ENCODE measurements around the gene ARHGEF16.

The ARHGEF16 gene

DNA sequence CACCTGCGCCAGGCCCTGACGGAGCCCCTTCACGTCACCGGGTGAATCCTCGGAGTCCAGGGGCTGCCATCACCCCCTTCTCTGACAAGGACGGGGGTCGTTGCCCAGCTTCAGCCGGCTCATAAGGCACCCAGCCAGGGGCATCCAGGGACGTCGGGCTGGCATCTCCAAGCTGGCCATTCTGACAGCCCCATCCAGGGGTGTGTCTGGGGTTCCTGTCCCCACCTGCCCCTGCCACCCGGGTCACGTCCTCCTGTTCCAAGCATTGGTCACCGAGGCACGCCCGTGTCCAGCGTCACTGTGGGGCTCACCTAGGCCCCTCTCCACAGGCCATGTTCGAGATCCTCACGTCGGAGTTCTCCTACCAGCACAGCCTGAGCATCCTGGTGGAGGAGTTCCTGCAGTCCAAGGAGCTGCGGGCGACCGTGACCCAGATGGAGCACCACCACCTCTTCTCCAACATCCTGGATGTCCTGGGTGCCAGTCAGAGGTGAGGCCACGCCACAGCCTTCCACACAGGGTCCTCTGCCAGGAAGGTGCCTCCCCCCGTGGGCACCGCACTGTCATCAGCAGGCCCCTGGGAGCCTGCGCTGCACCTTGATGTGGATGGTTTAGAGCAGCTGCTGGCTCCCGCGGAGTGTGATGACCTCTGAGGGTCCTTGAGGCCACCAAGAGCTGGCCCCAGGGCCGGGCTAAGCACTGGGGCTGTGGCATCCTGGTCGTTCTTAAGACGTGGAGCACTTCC is 14.8 kb downstream of the ARHGEF16 start:
- DNase-seq = no peak

DNA sequence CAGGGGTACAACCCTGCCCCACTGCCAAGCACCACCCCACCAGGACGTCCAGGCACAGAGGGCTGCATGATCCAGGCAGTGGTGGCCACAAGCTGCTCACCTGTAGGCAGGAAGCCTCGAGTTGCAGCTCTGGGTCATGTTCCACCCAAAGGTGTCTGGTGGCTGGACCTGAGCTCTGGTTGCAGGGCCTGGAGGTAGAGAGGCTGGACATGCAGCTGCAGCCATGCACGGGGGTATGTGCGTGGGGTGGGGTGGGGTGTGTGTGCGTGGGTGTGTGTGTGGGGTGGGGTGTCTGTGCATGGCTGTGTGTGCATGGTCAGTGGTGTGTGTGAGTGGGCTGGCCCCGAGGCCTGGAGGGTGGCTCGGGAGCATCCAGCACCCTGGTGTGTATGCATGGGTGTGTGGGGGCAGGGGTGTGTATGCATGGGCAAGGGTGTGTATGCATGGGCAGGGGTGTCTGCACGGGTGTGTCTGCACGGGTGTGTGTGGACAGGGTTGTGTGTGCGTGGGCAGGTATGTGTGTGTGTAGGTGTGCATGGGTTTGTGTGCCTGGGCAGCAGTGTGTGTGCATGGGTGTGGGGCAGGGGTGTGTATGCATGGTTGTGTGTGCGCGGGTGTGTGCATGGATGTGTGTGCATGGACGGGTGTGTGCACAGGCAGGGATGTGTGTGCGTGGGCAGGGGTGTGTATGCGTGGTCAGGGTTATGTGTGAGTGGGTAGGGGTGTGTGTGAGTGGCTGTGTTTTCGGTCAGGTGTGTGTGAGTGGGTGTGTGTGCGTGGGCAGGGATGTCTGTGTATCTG is 15.6 kb downstream of the ARHGEF16 start:
- DNase-seq = no peak

DNA sequence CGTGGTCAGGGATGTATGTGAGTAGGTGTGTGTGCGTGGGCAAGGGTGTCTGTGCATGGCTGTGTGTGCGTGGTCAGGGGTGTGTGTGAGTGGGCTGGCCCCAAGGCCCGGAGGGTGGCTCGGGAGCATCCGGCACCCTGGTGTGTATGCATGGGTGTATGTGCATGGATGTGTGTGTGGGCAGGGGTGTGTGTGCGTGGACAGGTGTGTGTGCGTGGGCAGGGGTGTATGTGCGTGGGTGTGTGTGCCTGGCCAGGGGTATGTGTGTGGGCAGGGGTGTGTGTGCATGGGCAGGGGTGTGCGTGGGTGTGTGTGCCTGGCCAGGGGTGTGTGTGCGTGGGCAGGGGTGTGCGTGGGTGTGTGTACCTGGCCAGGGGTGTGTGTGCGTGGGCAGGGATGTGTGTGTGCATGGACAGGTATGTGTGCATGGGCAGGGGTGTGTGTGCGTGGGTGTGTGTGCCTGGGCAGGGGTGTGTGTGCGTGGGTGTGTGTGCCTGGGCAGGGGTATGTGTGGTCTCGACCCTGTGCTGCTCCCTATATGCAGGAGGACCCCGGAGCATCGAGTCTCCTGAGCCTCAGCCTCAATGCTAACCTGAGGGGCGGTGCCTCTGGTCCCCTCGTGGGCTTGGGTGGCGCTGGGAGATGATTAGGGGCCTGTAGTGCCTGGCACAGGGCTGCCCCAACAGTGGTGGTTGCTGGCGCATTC is 16.3 kb downstream of the ARHGEF16 start:
- DNase-seq = no peak

DNA sequence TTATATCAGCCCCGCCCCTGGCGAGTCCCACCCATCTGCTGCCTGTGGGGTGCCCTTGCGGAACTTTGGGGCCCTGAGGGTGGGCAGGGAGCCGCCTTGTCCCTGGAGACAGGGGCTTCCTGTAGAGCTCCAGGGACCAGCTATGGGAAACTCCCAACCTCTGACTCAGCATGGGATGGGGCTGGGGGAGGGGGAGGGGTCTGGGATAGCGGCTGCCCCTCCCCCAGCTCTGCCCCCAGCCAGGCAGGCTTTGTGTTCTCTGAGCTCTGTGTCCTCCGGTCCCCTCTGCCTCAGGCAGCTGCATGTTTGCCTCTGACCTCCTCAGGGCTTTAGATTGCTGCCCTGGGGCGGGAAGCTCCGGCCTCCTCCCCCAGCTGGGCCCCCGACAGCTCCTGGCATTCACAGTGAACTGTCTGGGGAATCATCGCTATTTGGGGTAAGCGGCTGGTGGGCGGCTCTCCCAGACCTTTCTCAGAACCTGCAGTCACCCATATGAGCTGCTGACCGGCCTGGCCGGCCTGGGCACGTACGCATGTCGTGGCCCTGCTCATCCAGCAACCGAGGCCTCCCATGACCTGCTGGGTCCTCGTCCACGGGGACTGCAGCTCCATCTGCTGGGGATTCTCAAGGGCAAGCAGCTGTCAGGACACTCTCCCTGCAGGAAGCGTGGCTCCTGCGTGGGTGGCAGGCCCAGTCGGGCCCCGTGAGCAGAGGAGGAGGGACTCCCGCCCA is 17.1 kb downstream of the ARHGEF16 start:
- DNase-seq = no peak

DNA sequence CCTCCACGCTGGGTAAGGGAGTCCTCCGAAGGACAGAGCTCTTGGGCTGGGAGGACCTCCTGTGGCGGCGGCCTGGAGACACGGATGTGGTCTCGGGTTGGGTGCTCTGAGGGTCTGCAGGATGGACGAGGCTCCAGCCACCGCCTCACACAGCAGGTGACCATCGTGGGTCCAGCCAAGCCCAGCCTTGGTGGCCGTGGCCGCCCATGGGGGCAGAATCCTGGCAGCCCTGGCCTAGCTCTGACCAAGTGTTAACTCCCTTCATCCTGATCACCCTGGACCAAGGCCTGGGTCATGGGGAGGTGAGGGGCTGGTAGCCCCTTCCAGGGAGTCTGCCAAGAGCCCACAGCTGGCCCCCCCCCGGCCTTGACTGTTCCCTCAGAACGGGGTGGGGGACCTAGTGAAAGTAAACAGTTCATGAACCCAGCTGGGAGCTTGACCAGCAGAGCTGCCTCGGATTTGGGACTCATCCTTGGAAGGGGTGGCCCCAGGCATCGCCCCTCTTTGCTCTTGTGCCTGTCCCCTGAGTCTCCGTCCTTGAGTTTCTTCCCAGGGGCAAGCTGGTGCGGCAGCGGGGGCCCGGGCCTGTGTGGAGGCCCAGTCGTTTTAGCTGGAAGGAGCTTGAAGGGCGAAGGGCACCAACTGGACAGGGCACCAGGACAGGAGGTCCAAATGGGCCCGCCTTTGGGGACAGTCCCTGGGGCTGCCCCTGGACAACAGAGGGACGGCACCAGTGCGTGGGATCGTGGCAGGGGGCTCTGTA is 17.8 kb downstream of the ARHGEF16 start:
- no peak for DNase-seq

DNA sequence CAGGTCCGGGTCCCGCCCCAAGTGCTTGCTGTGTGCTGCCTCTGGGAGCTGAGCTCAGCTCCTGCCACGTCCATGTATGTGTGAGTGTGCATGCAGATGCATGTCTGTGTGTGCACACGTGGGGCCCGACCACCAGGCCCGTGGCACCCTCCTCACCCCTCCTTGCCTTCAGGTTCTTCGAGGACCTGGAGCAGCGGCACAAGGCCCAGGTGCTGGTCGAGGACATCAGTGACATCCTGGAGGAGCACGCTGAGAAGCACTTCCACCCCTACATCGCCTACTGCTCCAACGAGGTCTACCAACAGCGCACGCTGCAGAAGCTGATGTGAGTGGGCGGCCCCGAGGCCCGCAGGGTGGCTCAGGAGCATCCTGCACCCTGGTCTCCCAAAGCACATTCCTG is 18.4 kb downstream of the ARHGEF16 start:
- no peak for DNase-seq

DNA sequence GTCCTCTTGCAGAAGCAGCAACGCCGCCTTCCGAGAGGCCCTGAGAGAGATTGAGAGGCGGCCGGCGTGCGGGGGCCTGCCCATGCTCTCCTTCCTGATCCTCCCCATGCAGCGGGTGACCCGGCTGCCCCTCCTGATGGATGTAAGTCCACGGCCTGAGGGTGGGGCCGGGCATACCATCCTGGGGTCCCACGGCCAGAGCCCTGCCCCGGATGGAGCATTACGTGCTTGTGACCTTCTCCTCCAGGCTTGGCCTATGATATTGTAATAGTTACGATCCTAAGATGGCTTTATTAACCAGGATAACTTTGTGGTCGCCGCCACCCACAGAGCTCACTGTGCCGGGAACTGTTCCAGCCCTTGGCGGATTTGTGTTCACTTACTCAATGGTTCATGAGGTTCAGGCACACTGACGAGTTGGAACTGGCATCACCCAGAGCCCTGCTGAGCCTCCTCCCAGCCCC is 18.9 kb downstream of the ARHGEF16 start:
- no peak for DNase-seq

DNA sequence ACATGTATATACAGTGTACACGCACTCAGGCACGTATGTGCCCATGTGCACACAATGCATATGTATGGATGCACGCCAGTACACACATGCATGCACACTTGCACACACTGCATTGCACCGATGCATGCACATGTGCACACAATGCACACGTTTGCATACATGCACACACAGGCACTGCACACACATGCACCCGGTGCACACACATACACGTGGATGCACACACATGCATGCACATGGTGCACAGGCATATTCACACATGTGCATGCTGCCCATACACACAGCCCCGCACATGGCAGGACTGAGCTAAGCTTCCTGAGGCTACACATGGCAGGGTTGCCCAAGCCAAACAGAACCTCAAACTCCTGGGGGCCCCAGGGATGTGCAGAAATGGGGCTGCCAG is 19.6 kb downstream of the ARHGEF16 start:
- no peak for DNase-seq

DNA sequence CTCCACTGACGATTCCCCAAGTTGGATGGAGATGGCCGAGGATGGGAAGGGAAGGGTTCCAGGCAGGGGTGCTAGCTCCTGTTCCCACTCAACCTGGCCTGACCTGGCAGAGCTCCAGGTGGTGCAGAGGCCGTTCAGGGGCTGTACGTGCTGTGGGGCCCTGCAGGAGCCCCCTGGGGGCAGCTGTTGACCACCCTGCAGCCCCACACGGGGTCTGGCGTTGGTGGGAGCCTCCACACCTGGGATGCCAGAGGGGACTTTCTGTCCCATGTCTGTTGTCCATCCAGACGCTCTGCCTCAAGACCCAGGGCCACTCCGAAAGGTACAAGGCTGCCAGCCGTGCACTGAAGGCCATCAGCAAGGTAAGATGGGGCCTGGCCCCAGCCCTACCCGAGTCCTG is 20.0 kb downstream of the ARHGEF16 start:
- DNase-seq = no peak

DNA sequence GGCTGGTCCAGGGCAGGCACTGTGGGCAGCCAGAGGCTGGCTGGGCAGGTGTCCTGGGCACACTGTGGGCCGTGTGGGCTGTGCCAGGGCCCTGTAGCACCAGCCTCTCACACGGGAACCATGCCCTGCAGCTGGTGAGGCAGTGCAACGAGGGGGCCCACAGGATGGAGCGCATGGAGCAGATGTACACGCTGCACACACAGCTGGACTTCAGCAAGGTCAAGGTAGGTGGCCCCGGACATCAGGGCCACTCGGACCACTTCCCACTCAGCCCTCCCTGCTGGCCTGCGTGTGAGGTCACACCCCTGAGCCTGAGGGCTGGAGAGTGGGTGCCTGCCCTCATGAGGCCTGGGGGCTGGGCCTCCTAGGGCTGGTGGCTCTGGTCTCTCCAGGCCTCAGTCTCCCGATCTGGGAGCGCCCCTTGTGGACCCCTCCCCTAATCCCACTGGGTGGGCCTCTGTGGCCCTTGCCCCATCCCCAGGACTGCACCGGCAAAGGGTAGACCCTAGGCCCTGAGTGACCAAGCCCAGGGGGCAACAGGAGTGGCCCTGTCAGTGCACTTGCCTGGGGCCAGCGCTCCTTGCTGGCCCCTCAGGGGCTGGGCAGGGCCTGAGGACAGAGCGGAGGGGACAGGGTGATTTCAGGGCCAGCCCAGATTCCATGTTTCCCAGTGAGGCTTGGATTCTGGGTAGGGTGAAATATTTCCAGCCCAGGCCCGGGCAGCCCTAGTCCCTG is 21.5 kb downstream of the ARHGEF16 start:
- no peak for DNase-seq

DNA sequence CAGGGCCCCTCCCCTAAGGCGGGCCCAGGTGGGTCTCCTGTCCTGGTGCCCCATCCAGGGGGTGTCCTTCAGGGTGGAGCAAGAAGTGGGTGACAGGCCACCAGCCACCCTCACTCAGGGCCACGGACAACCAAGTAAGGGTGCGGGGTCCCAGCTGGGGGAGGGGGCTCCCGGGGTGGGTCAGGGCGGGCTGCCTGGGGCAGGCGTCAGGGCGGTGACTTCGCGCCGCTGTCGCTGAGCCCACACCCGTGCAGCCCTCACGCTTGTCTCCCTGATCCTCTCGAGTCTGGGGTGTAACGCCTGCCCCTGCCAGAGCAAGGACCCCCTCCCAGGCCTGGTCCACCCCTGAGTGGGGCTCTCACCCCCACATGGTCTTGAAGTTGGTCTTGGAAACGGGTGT is 22.2 kb downstream of the ARHGEF16 start:
- no peak for DNase-seq

DNA sequence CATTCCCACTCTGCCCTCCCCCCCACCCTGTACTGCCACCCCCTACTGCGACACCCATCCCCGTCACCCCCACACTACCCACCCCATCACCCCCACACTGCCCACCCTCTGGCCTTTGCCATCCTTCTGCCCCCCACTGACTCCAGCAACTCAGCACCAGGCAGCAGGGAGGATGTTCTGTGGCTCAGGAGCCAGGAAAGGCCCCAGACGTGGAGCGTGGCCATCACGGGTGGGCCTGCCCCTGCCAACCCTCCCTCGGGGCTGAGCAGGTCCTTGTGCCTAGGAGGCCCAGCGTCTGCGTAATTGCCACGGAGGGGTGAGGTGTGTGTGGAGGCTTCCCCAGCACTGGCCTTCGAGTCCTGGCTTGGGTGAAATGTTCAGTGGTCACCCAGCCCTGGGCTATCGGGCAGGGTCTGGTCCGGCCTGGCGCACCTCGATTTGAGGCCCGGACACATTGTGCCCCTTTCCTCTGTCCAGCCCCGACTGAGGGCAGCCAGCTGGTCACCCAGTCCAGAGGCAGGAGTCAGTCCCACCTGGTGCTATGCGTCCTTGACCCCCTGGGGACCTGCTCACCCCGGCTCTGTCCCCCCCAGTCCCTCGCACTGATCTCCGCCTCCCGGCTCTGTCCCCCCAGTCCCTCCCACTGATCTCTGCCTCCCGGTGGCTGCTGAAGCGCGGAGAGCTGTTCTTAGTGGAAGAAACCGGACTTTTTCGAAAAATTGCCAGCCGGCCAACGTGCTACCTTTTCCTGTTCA is 23.0 kb downstream of the ARHGEF16 start:
- no peak for DNase-seq

DNA sequence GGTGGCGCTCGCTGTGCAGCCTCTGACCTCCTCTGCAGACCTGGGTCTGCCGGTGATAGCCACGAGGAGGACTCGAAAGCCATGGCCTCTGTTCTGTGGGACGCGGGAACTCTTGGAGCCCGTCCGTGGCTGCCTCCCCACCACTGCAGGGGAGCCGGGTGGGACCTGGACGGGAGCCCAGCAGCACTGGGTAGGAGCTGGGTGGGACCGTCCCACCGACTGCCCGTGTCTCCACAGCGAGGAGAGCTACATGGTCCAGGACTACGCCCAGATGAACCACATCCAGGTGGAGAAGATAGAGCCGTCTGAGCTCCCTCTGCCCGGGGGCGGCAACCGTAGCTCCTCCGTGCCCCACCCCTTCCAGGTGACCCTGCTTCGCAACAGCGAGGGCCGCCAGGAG is 23.7 kb downstream of the ARHGEF16 start:
- DNase-seq = no peak

DNA sequence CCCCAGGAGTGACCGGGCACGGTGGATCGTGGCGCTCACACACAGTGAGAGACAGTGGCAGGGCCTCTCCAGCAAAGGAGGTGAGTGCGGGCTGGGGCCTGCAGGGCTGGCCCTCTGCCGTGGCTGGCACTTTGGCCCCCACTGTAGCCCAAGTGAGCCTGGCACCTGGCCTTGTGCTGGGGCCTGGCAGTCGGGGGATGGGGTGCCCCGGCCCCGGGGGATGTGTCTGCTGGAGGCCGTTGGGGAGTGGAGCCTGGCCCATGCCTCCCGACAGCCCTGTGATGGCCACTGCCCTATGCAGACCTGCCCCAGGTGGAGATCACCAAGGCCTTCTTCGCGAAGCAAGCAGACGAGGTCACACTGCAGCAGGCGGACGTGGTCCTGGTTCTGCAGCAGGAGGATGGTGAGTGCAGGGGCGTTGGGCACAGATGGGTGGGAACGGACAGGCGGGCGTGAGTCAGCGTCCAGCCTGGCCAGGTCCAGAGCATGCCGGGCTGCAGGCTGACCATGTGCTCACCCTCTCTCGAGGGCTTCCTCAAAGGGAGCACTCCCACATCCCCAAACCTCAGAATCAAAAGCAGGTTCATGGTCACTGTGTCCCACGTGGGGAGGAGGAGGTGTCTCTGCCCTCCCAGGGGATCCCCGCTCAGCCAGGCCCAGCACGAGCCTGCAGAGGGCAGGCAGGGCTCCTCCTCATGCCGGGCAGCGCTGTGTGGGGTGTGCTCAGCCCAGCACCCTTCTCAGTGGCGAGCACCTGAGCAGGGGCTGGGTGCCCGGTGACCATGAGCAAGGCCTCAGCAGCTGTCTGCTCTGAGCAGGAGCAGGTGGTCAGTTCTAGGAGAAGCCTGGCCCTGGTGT is 25.3 kb downstream of the ARHGEF16 start:
- DNase-seq = no peak

DNA sequence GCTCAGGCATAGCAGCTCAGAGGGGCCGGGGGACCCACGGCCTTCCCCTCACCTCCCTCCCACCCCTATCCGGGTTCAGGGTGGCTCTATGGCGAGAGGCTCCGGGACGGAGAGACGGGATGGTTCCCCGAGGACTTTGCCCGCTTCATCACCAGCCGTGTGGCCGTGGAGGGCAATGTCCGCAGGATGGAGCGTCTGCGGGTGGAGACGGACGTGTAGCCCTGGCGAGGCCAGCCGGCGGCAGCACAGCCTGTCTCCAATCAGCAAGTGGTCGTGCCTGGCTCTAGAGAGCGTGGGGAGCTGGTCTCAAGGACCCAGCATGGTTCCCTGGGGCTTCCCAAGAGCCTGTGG is 25.9 kb downstream of the ARHGEF16 start:
- DNase-seq = no peak

DNA sequence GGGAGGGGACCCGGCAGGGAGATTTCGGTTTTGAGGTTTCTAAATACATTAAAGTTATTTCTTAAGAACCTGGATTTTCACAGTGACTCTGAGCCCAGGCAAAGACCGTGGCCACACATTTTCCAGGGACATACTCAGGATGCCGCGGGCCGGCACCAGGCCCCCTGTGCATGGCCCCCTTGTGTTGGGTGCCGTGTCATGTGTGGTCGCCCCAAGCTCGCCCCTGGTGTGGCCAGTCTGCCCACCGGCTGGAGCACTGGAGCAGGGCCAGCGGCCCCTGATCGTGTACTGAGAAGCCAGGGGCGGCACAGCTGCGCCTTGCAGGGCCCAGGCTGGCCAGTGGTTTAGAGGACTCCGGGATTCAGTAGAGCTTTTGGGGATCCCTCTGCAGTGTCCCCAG is 26.6 kb downstream of the ARHGEF16 start:
- DNase-seq = no peak

DNA sequence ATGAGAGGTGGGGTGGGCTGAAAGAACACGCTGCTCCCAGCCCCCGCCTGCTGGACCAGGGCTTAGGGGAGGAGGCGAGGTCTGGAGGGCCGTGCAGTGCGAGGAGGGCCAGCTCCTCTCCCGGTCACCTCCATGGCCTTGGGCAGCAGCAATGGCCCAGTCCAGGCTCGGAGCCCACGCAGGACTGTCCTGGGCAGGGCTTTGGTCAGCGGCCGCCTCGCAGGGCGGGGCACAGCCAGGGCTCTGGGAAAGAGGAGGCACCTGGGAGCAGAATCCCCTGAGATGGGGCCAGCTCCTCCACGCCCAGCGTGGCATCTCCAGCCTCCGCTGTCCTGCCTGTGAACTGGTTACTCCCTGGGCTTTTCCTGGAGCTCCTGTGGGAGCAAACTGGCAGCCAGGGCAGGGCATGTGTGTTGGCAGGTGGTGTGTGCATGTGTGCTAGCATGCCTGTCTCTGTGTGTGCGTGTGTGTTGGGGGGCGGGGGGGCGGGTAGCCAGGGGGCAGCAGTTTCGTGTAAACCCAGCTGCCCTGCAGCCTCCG is 27.4 kb downstream of the ARHGEF16 start:
- DNase-seq = no peak

DNA sequence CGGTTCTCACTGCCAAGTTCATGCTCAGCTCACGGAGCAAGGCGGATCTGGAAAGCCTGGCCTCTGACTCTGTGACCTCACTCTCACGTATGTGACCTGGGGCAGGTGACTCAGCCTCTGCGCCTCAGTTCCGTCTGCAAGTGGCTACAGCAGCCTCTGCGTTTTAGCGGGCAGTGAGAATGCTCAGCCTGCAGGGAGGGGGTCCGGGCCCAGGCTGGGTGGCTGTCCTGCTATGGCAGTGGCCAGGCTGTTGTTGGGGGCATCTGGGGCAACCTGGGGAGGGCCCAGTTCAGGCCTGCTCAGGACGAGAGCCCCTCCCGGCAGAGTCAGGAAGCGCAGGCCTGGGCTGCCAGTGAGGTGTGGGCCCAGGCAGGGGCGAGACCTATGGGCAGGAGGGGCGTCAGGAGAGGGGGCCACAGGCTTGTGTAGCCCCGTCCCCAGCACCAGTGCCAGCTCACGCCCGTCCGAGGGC is 27.9 kb downstream of the ARHGEF16 start:
- DNase-seq = no peak

DNA sequence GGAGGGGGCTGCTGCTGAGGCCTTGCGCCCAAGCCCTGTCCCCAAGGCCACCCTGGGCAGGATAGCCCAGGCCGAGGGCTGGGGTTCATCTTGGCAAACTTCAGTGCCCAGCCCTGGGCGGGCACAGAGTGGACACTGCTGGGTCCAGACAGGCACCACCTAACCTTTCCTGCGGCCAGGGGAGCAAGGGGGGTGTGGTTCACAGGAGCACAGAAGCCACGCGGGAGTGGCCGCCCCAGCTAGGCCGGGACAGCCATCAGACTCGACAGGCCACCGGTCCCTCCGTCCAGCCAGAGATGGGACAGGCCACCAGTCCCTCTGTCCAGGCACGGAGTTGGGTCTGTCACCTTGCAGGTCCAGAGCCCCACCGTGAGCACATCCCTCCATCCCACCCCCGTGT is 28.9 kb downstream of the ARHGEF16 start:
- no peak for DNase-seq

All from NCI-H510A treated with DMSO at 0.1 percent for 48 hours (cell line).